GM21576 (cell line): Measurements from ENCODE around the gene KIF12.

Experiments
- ATAC-seq: cut with Tn5 transposase; IDR thresholded peaks from one replicate; pipeline ENCODE4 v1.9.1; 2021; ENCODE audit warnings: mild to moderate bottlenecking, moderate library complexity; ENCODE audit not compliant: unreplicated experiment

Gene KIF12

GRCh38 chr9:114070188-114071103 is 28.6 kb downstream of the KIF12 start:
- ATAC-seq: no peak

- ATAC-seq: no peak
These were observed 29.5 kb downstream of the KIF12 start for GRCh38 chr9:114069476-114070187.

GRCh38 chr9:114065304-114065703 is 33.8 kb downstream of the KIF12 start:
- no peak for ATAC-seq

GRCh38 chr9:114061830-114062474 is 37.1 kb downstream of the KIF12 start:
- ATAC-seq: no peak

- no peak for ATAC-seq
These were observed 37.8 kb downstream of the KIF12 start for GRCh38 chr9:114061292-114061691.

GRCh38 chr9:114060711-114061110 is 38.4 kb downstream of the KIF12 start:
- ATAC-seq: no peak

- ATAC-seq: no peak
These were observed 39.0 kb downstream of the KIF12 start for GRCh38 chr9:114060070-114060469.

GRCh38 chr9:114059047-114059803 is 39.9 kb downstream of the KIF12 start:
- no peak for ATAC-seq

GRCh38 chr9:114058688-114059046 is 40.4 kb downstream of the KIF12 start:
- no peak for ATAC-seq

GRCh38 chr9:114057161-114057885 is 41.8 kb downstream of the KIF12 start:
- no peak for ATAC-seq

- no peak for ATAC-seq
These were observed 42.6 kb downstream of the KIF12 start for GRCh38 chr9:114056527-114056926.

- ATAC-seq: no peak
These were observed 43.2 kb downstream of the KIF12 start for GRCh38 chr9:114055894-114056293.

- ATAC-seq: no peak
These were observed 44.0 kb downstream of the KIF12 start for GRCh38 chr9:114055061-114055460.

- ATAC-seq: no peak
These were observed 44.9 kb downstream of the KIF12 start for GRCh38 chr9:114054191-114054690.

- no peak for ATAC-seq
These were observed 45.7 kb downstream of the KIF12 start for GRCh38 chr9:114053246-114054005.

- no peak for ATAC-seq
These were observed 47.4 kb downstream of the KIF12 start for GRCh38 chr9:114051706-114052105.

GRCh38 chr9:114051281-114051680 is 47.8 kb downstream of the KIF12 start:
- no peak for ATAC-seq

GRCh38 chr9:114050646-114051045 is 48.4 kb downstream of the KIF12 start:
- ATAC-seq: no peak

GRCh38 chr9:114050226-114050568 is 48.9 kb downstream of the KIF12 start:
- no peak for ATAC-seq
